HepG2 (cell line): ENCODE data around the gene FGD6.

Source experiments
- ARNTL ChIP-seq: sonication (generic); formaldehyde crosslinking; IDR thresholded peaks from 2 replicates; pipeline ENCODE4 v1.4.0; 2020; ENCODE audit warnings: mild to moderate bottlenecking, missing genetic modification reagents
- NCOA2 ChIP-seq: sonication (generic); formaldehyde crosslinking; IDR thresholded peaks from 2 replicates; pipeline ENCODE4 v1.8.0; 2022; ENCODE audit warnings: inconsistent platforms
- POLR2A ChIP-seq, 2 experiments: IDR thresholded peaks; 2 replicates each; pipeline ENCODE4 v1.6.1; 2011; ENCODE audit warnings: low read depth in 2 of 2, low read length in 2 of 2, mild to moderate bottlenecking in 1 of 2, moderate library complexity in 1 of 2; ENCODE audit not compliant: insufficient read depth in 1 of 2
- ZKSCAN1 ChIP-seq: fragments of 150-350 bp; IDR thresholded peaks from 2 replicates; pipeline ENCODE4 v1.6.1; 2014; ENCODE audit warnings: low read length
- TF ChIP-seq, protein P1 (sequence below): sonication (generic); formaldehyde crosslinking; IDR thresholded peaks from 2 replicates; pipeline ENCODE4 v1.5.0; 2020; ENCODE audit warnings: mild to moderate bottlenecking, missing genetic modification reagents, moderate library complexity
- TF ChIP-seq, protein P2 (sequence below): sonication (generic); formaldehyde crosslinking; IDR thresholded peaks from 2 replicates; pipeline ENCODE4 v1.8.1; 2023; ENCODE audit warnings: mild to moderate bottlenecking, missing genetic modification reagents
- TF ChIP-seq, protein P3 (sequence below): sonication (generic); formaldehyde crosslinking; IDR thresholded peaks from 2 replicates; pipeline ENCODE4 v1.4.0; 2020; ENCODE audit warnings: missing genetic modification reagents

DNA sequence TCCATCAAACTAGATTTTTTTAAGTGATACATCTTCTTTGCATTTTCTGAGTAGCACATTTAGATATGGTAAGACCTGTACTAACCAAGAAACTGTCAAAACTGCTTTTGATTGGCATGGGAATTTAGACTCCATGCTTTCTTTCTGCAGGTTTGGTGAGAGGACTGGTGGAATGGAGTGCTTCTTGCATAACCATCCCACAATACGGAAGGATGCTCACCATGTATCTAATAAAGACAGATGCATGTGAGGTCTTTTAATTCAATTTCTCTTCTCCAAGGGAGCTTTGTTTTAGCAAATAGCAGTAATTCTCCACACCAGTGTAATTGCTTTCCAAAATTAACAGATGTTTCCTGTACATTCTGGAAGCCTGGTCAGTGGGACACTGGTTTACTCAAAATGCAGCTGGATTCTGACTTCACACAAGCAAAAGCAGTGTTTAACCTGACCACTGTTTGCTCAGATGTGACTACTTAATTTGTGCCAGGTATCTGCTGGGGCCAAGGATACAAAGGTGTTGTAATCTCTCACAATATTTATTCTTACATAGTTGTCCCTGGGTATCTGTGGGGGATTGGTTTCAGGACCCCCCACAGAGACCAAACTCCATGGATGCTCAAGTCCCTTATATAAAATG, 26.1 kb downstream of the FGD6 start:
- no peak for TF ChIP-seq POLR2A (IDR thresholded peaks at IDR 0.05; ENCODE audit: insufficient read depth in 1 of 2, low read depth in 2 of 2, low read length in 2 of 2)
- TF ChIP-seq, protein P1, sequence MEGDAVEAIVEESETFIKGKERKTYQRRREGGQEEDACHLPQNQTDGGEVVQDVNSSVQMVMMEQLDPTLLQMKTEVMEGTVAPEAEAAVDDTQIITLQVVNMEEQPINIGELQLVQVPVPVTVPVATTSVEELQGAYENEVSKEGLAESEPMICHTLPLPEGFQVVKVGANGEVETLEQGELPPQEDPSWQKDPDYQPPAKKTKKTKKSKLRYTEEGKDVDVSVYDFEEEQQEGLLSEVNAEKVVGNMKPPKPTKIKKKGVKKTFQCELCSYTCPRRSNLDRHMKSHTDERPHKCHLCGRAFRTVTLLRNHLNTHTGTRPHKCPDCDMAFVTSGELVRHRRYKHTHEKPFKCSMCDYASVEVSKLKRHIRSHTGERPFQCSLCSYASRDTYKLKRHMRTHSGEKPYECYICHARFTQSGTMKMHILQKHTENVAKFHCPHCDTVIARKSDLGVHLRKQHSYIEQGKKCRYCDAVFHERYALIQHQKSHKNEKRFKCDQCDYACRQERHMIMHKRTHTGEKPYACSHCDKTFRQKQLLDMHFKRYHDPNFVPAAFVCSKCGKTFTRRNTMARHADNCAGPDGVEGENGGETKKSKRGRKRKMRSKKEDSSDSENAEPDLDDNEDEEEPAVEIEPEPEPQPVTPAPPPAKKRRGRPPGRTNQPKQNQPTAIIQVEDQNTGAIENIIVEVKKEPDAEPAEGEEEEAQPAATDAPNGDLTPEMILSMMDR (CRISPR knock-in tag) = no peak
- no peak for TF ChIP-seq ARNTL (CRISPR knock-in tag)
- TF ChIP-seq, protein P2, sequence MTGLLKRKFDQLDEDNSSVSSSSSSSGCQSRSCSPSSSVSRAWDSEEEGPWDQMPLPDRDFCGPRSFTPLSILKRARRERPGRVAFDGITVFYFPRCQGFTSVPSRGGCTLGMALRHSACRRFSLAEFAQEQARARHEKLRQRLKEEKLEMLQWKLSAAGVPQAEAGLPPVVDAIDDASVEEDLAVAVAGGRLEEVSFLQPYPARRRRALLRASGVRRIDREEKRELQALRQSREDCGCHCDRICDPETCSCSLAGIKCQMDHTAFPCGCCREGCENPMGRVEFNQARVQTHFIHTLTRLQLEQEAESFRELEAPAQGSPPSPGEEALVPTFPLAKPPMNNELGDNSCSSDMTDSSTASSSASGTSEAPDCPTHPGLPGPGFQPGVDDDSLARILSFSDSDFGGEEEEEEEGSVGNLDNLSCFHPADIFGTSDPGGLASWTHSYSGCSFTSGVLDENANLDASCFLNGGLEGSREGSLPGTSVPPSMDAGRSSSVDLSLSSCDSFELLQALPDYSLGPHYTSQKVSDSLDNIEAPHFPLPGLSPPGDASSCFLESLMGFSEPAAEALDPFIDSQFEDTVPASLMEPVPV (CRISPR knock-in tag) = no peak
- TF ChIP-seq NCOA2 = no peak
- TF ChIP-seq ZKSCAN1 = no peak
- TF ChIP-seq, protein P3, sequence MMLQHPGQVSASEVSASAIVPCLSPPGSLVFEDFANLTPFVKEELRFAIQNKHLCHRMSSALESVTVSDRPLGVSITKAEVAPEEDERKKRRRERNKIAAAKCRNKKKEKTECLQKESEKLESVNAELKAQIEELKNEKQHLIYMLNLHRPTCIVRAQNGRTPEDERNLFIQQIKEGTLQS (CRISPR knock-in tag) = no peak
